GM19351 (cell line): ENCODE data around the gene TMEM91.
"Not testable (repeated sequence)": the region's sequence is repeated elsewhere in the genome, so short reads cannot be mapped to it uniquely, and the experiment has no call there.

Experiments used
- ATAC-seq: cut with Tn5 transposase; IDR thresholded peaks from one replicate; pipeline ENCODE4 v1.9.1; 2021; ENCODE audit warnings: mild to moderate bottlenecking, moderate library complexity; ENCODE audit not compliant: unreplicated experiment

TMEM91 gene

GRCh38 chr19:41352609-41353465 is 23.5 kb upstream of the TMEM91 start:
- ATAC-seq = no peak

- ATAC-seq = peak; percentile 43
Measured at GRCh38 chr19:41353466-41354342, 22.6 kb upstream of the TMEM91 start, which contains the start of gene TGFB1. Gene TGFB1, minus strand, starts transcription at chr19:41353922. Its CDS starts 878 bp downstream, at chr19:41353044.

DNA sequence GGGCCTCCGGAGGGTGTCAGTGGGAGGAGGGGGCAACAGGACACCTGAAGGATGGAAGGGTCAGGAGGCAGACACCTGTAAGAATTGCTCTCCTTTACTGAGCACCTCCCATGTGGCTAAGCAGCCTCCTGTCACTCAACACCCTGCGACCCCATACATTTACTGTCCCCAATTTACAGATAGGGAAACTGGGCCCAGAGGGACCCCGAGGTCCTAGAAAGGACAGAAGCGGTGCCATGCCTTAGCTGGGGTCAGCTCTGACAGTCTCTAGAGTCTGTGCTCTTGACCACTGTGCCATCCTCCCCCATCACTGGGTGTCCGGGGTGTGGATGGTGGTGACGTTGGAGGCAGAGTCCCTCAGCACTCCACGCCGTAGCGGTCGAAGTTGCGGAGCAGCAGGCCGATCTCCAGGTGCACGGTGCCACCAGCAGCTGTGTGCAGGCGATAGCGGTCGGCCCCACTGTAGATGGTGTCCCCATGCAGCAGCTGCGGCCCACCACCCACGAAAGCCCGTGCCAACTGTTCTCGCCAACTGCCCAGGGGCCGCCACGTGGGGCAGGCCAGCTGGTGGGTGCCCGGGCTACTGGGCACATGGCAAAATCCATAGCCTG is 21.9 kb upstream of the TMEM91 start:
- ATAC-seq = no peak

DNA sequence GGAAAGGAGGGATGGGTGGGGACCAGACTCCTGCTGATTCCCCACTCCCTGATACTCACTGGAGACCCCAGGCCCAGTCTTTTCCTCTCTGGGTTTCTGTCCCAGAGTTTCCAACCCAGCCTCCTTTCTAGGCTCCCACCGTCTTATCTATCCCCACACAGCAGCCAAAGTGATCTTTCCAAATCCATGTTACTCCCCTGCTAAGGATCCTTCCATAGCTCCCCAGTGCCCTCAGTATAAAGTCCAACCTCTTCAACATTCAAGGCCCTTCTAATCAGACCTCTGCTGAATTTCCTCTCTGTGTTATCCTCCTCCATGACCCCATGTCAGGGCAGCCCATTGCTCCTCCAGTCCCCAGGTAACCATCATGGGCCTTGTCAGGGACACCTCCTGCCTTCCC is 21.3 kb upstream of the TMEM91 start:
- ATAC-seq = no peak

- ATAC-seq = no peak
Measured at GRCh38 chr19:41355802-41356201, 20.5 kb upstream of the TMEM91 start.

GRCh38 chr19:41356984-41357739 is 19.2 kb upstream of the TMEM91 start:
- ATAC-seq = no peak

DNA sequence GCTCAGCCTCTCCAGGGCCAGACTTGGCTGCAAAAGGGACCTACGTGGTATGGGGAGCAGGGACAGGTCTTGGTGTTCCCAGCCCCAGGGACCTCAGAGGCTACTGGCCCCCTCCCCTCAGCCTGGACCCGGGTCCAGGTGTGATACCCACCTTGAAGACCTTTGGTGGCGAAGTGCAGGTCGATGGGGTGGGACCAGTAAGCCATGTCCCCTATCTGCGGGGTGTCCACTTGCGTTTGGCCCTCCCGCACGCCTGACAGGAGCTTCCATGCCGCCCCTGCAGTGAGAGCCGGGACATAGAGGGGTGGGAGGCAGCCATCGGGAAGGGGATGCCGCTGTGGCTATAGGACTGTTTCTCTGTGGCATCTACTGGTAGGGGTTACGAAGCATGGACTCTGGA is 18.6 kb upstream of the TMEM91 start:
- ATAC-seq = no peak

DNA sequence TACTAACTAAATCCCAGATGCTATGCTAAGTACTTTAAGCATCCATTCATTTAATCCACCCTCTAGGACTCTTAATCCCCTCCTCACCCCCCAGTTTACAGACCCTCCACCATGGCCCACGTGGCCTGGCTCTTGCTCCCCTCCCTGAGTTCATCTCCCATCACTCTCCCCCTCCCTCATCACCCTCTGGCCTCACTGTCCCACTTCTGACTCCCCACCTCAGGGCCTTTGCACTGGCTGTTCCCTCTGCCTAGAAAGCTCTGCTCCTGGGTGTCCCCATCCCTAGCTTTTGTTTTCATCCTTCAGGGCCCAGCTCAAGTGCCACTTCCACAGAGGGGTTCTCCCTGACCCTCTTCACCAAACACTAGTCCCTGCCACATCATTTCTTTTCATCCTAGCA is 16.6 kb upstream of the TMEM91 start:
- ATAC-seq = no peak

GRCh38 chr19:41362143-41362847 is 14.0 kb upstream of the TMEM91 start:
- ATAC-seq = no peak

GRCh38 chr19:41363371-41363752 is 13.0 kb upstream of the TMEM91 start:
- ATAC-seq = no peak

- peak; percentile 83 for ATAC-seq
Measured at GRCh38 chr19:41363753-41364523, 12.4 kb upstream of the TMEM91 start, which contains the start of gene B9D2. Gene B9D2, minus strand, starts transcription at chr19:41364149. Its CDS starts 630 bp downstream, at chr19:41363519.

DNA sequence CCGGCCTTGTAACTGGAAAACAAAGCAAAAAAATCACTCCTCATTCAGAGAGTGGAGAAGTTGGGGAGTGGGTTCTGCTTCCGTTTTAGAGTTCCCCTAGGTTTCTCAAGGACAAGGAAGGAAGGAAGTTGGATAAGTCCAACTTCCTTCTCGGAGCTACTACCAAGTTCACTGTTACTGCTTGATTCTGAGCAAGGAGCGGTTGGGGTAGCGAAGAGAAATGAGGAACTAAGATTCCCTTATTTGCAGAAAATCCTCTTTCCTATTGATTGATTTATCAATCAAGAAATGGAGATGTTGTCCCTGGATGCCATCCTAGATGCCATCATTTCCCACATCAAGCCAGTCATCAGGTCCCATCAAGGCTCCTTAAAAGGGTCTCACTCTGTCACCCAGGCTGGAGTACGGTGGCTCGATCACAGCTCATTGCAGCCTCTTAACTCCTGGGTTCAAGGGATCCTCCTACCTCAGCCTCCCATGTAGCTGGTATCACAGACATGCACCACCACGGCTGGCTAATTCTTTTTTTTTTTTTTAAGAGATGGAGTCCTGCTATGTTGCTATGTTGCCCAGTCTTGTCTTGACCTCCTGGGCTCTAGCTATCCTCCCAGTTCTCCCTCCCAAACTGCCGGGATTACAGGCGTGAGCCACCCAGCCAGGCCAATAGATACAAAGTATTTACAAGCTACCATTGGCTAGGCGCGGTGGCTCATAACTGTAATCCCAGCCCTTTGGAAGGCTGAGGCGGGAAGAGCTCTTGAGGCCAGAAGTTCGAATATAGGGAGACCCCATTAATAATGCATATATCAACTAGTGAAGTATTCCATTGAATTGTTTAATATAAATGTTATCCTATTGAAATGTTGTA is 11.6 kb upstream of the TMEM91 start:
- ATAC-seq = no peak

DNA sequence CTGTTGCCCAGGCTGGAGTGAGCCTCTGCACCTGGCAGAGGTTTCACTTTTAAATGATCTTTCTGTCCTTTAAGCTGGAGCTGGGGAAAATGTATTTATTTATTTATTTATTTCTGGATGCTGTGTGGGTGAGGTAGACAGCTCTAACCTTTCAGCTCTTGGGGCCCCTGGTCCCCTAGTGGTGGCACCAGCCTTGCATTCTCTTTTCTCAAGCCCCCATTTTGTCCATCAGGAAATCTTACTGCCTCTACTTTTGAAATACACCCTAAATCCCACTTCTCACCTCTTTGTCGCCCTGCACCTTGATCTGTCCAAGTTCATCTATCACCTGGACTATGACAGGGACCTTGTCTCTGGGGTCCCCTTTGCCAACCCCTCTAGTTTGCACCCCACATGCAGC is 10.2 kb upstream of the TMEM91 start:
- ATAC-seq = no peak

- no peak for ATAC-seq
Measured at GRCh38 chr19:41367848-41368301, 8.5 kb upstream of the TMEM91 start.

- no peak for ATAC-seq
Measured at GRCh38 chr19:41369769-41370168, 6.6 kb upstream of the TMEM91 start.

GRCh38 chr19:41371119-41371518 is 5.2 kb upstream of the TMEM91 start:
- ATAC-seq = not testable (repeated sequence)

- ATAC-seq = no peak
Measured at GRCh38 chr19:41371541-41371940, 4.8 kb upstream of the TMEM91 start.

- no peak for ATAC-seq
Measured at GRCh38 chr19:41372501-41372900, 3.8 kb upstream of the TMEM91 start.
